Fibroblast of lung (primary cell): ENCODE data around the gene LCN1.

Experiments
- EZH2 ChIP-seq: IDR thresholded peaks from 2 replicates; pipeline ENCODE4 v1.5.1; 2012; ENCODE audit warnings: low read length, control low read depth, mild to moderate bottlenecking; ENCODE audit errors: missing control alignments
- TF ChIP-seq, protein P1 (sequence below), 2 donors: IDR thresholded peaks in 1 of 2; conservative IDR thresholded peaks in 1 of 2; 1 replicate in 1 of 2; 2 replicates in 1 of 2; pipeline ENCODE4 v1.5.1; 2011 to 2012; ENCODE audit warnings: low read length in 2 of 2, control low read depth in 1 of 2, inconsistent platforms in 1 of 2, low read depth in 1 of 2, mild to moderate bottlenecking in 1 of 2

DNA sequence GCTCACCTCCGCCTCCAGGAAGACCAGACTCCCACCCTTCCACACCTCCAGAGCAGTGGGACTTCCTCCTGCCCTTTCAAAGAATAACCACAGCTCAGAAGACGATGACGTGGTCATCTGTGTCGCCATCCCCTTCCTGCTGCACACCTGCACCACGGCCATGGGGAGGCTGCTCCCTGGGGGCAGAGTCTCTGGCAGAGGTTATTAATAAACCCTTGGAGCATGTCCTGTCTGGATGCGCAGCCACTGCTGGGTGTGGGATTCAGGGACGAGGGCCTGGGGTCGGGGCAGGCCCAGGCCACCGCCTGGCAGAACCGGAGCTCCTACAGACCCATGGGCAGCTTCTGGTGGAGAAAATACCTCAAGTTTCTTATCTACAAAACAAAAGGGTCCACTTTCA, 45.3 kb downstream of the LCN1 start:
- TF ChIP-seq, protein P1, sequence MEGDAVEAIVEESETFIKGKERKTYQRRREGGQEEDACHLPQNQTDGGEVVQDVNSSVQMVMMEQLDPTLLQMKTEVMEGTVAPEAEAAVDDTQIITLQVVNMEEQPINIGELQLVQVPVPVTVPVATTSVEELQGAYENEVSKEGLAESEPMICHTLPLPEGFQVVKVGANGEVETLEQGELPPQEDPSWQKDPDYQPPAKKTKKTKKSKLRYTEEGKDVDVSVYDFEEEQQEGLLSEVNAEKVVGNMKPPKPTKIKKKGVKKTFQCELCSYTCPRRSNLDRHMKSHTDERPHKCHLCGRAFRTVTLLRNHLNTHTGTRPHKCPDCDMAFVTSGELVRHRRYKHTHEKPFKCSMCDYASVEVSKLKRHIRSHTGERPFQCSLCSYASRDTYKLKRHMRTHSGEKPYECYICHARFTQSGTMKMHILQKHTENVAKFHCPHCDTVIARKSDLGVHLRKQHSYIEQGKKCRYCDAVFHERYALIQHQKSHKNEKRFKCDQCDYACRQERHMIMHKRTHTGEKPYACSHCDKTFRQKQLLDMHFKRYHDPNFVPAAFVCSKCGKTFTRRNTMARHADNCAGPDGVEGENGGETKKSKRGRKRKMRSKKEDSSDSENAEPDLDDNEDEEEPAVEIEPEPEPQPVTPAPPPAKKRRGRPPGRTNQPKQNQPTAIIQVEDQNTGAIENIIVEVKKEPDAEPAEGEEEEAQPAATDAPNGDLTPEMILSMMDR (conservative IDR thresholded peaks at IDR 0.05 in 1 of 2, IDR thresholded peaks at IDR 0.05 in 1 of 2; ENCODE audit: low read depth in 1 of 2, low read length in 2 of 2) = no peak
- TF ChIP-seq EZH2 = no peak
